HepG2 (cell line): Measurements from ENCODE around the gene ORC3. TPM values are rescaled to one million over a fixed set of nuclear protein-coding genes. Genes with fewer than 3 reads are reported as not detected.

ENCODE experiments used
- ELF3 ChIP-seq: IDR thresholded peaks from 2 replicates; pipeline ENCODE4 v1.6.1; 2016; ENCODE audit warnings: missing genetic modification reagents, missing compliant biosample characterization
- HNF1A ChIP-seq, 2 experiments: sonication (generic) in 1 of 2; formaldehyde crosslinking in 1 of 2; IDR thresholded peaks; 2 replicates each; pipeline versions ENCODE4 v1.4.0 to v1.6.1; 2016 to 2020; ENCODE audit warnings: borderline replicate concordance in 1 of 2, low read depth in 1 of 2, mild to moderate bottlenecking in 1 of 2, missing genetic modification reagents in 1 of 2
- HNF4A ChIP-seq: sonication (generic); formaldehyde crosslinking; IDR thresholded peaks from 2 replicates; pipeline ENCODE4 v1.4.0; 2020; ENCODE audit warnings: missing genetic modification reagents
- NCOA2 ChIP-seq: sonication (generic); formaldehyde crosslinking; IDR thresholded peaks from 2 replicates; pipeline ENCODE4 v1.8.0; 2022; ENCODE audit warnings: inconsistent platforms
- polyA plus RNA-seq, 8 experiments: library from polyadenylated mRNA; depleted of rRNA in 3 of 8; stranded (reverse) in 7 of 8; unstranded in 1 of 8; fragments of >200 nt; fragmentation: Illumina TruSeq in 4 of 8; extraction: Trizol in 4 of 8; gene quantifications; 2 replicates each; pipeline versions ENCODE4 v1.2.1 to v1.2.3, GENCODE V29; 2011 to 2016; ENCODE audit warnings: low read depth in 4 of 8, missing spikeins in 1 of 8, mixed read lengths in 1 of 8; ENCODE audit not compliant: insufficient read depth in 1 of 8
- total RNA-seq, 5 experiments: library from RNA; depleted of rRNA; stranded (reverse); fragments of >200 nt; fragmentation: Illumina TruSeq; extraction: Trizol; gene quantifications; 2 replicates each; pipeline ENCODE4 v1.2.3, GENCODE V29; 2016; ENCODE audit warnings: low read depth in 1 of 5
- TF ChIP-seq, protein P1 (sequence below): sonication (generic); formaldehyde crosslinking; IDR thresholded peaks from 2 replicates; pipeline ENCODE4 v1.4.0; 2020; ENCODE audit warnings: mild to moderate bottlenecking, missing genetic modification reagents
- TF ChIP-seq, protein P2 (sequence below): IDR thresholded peaks from 2 replicates; pipeline ENCODE4 v1.6.1; 2012; ENCODE audit warnings: low read length, improper control_type of control experiment
- TF ChIP-seq, protein P3 (sequence below): sonication (generic); formaldehyde crosslinking; IDR thresholded peaks from 2 replicates; pipeline ENCODE4 v1.5.1; 2020; ENCODE audit warnings: missing genetic modification reagents, mild to moderate bottlenecking, borderline replicate concordance

ORC3 gene
- total and polyA plus RNA-seq, 2 of the 13 experiments (the other 11 are each of a cell fraction or from before 2014, with no cell fraction given) = 21.8 to 43.5 TPM

GRCh38 chr6:87672641-87673040 lies 82.7 kb downstream of the ORC3 start (continued):
- TF ChIP-seq, protein P1, sequence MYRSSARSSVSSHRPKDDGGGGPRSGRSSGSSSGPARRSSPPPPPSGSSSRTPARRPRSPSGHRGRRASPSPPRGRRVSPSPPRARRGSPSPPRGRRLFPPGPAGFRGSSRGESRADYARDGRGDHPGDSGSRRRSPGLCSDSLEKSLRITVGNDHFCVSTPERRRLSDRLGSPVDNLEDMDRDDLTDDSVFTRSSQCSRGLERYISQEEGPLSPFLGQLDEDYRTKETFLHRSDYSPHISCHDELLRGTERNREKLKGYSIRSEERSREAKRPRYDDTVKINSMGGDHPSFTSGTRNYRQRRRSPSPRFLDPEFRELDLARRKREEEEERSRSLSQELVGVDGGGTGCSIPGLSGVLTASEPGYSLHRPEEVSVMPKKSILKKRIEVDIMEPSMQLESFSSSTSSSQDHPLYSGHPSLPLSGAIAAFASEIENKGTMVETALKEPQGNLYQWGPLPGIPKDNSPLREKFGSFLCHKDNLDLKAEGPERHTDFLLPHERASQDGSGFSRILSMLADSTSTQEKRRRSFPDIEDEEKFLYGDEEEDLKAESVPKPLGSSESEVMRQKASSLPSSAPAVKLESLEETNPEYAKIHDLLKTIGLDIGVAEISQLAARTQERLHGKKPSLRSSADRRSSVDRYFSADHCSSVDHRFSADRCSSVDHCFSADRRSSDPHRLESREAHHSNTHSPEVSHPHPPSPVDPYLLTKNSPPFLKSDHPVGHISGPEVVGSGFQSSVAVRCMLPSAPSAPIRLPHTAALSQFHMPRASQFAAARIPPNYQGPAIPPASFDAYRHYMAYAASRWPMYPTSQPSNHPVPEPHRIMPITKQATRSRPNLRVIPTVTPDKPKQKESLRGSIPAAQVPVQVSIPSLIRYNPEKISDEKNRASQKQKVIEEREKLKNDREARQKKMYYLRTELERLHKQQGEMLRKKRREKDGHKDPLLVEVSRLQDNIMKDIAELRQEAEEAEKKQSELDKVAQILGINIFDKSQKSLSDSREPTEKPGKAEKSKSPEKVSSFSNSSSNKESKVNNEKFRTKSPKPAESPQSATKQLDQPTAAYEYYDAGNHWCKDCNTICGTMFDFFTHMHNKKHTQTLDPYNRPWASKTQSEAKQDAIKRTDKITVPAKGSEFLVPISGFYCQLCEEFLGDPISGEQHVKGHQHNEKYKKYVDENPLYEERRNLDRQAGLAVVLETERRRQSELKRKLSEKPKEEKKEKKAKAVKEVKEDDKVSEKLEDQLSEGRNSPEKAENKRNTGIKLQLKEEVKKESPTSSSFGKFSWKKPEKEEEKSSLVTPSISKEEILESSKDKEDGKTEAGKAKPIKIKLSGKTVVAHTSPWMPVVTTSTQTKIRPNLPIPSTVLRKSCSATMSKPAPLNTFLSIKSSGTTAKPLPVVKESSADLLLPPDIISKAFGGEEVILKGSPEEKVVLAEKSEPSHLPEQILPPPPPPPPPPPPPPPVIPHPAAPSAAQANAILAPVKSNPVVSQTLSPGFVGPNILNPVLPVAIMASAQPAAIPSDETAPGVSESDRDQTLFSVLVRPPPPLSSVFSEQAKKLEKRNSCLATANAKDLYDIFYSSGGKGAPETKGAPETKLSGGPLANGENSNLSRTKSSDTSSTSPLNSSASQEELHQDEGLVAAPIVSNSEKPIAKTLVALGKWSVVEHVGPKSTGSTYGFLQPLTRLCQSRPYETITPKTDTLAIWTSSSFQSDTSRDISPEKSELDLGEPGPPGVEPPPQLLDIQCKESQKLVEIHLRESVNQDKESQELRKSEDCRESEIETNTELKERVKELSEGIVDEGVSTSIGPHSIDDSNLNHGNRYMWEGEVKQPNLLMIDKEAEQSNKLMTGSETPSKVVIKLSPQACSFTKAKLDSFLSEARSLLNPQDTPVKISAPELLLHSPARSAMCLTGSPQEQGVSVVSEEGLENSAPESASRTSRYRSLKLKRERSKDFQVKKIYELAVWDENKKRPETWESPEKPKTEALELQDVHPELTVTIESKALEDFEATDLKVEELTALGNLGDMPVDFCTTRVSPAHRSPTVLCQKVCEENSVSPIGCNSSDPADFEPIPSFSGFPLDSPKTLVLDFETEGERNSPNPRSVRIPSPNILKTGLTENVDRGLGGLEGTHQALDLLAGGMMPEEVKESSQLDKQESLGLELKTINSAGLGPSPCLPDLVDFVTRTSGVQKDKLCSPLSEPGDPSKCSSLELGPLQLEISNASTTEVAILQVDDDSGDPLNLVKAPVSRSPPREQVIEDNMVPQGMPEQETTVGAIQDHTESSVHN = no peak
- peak; percentile 33; the same call in 1 of the 2 replicates for TF ChIP-seq ELF3 (CRISPR knock-in tag)
- TF ChIP-seq, protein P2, sequence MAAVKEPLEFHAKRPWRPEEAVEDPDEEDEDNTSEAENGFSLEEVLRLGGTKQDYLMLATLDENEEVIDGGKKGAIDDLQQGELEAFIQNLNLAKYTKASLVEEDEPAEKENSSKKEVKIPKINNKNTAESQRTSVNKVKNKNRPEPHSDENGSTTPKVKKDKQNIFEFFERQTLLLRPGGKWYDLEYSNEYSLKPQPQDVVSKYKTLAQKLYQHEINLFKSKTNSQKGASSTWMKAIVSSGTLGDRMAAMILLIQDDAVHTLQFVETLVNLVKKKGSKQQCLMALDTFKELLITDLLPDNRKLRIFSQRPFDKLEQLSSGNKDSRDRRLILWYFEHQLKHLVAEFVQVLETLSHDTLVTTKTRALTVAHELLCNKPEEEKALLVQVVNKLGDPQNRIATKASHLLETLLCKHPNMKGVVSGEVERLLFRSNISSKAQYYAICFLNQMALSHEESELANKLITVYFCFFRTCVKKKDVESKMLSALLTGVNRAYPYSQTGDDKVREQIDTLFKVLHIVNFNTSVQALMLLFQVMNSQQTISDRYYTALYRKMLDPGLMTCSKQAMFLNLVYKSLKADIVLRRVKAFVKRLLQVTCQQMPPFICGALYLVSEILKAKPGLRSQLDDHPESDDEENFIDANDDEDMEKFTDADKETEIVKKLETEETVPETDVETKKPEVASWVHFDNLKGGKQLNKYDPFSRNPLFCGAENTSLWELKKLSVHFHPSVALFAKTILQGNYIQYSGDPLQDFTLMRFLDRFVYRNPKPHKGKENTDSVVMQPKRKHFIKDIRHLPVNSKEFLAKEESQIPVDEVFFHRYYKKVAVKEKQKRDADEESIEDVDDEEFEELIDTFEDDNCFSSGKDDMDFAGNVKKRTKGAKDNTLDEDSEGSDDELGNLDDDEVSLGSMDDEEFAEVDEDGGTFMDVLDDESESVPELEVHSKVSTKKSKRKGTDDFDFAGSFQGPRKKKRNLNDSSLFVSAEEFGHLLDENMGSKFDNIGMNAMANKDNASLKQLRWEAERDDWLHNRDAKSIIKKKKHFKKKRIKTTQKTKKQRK = no peak
- TF ChIP-seq NCOA2 (CRISPR knock-in tag) = peak; percentile 54; the same call in 1 of the 2 replicates
- TF ChIP-seq HNF1A (IDR thresholded peaks at IDR 0.05; ENCODE audit: low read depth) = peak; percentile 84
- no peak; the same call in 1 of the 2 replicates for TF ChIP-seq HNF1A (CRISPR knock-in tag; IDR thresholded peaks at IDR 0.05; ENCODE audit: borderline replicate concordance)
- peak; percentile 23; the same call in 1 of the 2 replicates for TF ChIP-seq HNF4A
- TF ChIP-seq, protein P3, sequence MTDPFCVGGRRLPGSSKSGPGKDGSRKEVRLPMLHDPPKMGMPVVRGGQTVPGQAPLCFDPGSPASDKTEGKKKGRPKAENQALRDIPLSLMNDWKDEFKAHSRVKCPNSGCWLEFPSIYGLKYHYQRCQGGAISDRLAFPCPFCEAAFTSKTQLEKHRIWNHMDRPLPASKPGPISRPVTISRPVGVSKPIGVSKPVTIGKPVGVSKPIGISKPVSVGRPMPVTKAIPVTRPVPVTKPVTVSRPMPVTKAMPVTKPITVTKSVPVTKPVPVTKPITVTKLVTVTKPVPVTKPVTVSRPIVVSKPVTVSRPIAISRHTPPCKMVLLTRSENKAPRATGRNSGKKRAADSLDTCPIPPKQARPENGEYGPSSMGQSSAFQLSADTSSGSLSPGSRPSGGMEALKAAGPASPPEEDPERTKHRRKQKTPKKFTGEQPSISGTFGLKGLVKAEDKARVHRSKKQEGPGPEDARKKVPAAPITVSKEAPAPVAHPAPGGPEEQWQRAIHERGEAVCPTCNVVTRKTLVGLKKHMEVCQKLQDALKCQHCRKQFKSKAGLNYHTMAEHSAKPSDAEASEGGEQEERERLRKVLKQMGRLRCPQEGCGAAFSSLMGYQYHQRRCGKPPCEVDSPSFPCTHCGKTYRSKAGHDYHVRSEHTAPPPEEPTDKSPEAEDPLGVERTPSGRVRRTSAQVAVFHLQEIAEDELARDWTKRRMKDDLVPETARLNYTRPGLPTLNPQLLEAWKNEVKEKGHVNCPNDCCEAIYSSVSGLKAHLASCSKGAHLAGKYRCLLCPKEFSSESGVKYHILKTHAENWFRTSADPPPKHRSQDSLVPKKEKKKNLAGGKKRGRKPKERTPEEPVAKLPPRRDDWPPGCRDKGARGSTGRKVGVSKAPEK (CRISPR knock-in tag) = no peak
